HEK293T (cell line): ENCODE measurements around the gene PSTPIP1.

Source experiments
- BHLHE40 ChIP-seq: fragments of 450-650 bp; IDR thresholded peaks from 2 replicates; pipeline ENCODE4 v1.6.1; 2016; ENCODE audit warnings: mild to moderate bottlenecking, moderate library complexity, borderline replicate concordance
- FOXK2 ChIP-seq: fragments of 450-650 bp; IDR thresholded peaks from 2 replicates; pipeline ENCODE4 v1.6.1; 2016; ENCODE audit warnings: mild to moderate bottlenecking
- FOXM1 ChIP-seq: fragments of 450-650 bp; IDR thresholded peaks from 2 replicates; pipeline ENCODE4 v1.6.1; 2017; ENCODE audit warnings: mild to moderate bottlenecking, borderline replicate concordance
- LEF1 ChIP-seq: fragments of 450-650 bp; IDR thresholded peaks from 2 replicates; pipeline ENCODE4 v1.6.1; 2017; ENCODE audit warnings: mild to moderate bottlenecking, borderline replicate concordance
- NFRKB ChIP-seq: fragments of 450-650 bp; IDR thresholded peaks from 2 replicates; pipeline ENCODE4 v1.6.1; 2016; ENCODE audit warnings: mild to moderate bottlenecking, moderate library complexity
- TARDBP ChIP-seq: fragments of 450-650 bp; IDR thresholded peaks from 2 replicates; pipeline ENCODE4 v1.6.1; 2016

DNA sequence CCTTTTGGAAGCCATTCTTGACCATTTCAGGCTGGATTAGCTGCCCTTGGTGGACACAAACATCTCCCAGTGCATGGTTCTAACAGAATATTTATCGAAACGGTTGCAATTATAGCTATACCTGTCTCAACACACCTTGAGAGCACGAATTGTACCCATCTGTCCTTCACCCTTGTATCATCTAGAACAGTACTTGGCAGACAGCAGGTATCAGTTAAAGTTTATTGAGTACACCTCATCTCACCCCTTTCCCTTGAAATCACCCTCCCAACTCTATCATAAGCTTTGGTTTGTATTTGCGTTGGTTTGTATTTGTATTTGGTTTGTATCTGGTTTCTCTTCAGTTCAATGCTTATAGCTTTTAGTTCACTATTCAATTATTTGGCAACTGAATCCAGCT, 63.5 kb downstream of the PSTPIP1 start:
- TF ChIP-seq BHLHE40 (no peak), NFRKB (no peak), FOXK2 (no peak), LEF1 (no peak), FOXM1 (no peak), TARDBP (no peak)
